Fibroblast of lung (primary cell): Measurements from ENCODE around the gene ATP2B3.

ENCODE experiments used
- EZH2 ChIP-seq: IDR thresholded peaks from 2 replicates; pipeline ENCODE4 v1.5.1; 2012; ENCODE audit warnings: low read length, control low read depth, mild to moderate bottlenecking; ENCODE audit errors: missing control alignments
- TF ChIP-seq, protein P1 (sequence below), 2 donors: IDR thresholded peaks in 1 of 2; conservative IDR thresholded peaks in 1 of 2; 1 replicate in 1 of 2; 2 replicates in 1 of 2; pipeline ENCODE4 v1.5.1; 2011 to 2012; ENCODE audit warnings: low read length in 2 of 2, control low read depth in 1 of 2, inconsistent platforms in 1 of 2, low read depth in 1 of 2, mild to moderate bottlenecking in 1 of 2

GRCh38 chrX:153623310-153624029 lies 106.0 kb downstream of the ATP2B3 start:
- TF ChIP-seq, protein P1, sequence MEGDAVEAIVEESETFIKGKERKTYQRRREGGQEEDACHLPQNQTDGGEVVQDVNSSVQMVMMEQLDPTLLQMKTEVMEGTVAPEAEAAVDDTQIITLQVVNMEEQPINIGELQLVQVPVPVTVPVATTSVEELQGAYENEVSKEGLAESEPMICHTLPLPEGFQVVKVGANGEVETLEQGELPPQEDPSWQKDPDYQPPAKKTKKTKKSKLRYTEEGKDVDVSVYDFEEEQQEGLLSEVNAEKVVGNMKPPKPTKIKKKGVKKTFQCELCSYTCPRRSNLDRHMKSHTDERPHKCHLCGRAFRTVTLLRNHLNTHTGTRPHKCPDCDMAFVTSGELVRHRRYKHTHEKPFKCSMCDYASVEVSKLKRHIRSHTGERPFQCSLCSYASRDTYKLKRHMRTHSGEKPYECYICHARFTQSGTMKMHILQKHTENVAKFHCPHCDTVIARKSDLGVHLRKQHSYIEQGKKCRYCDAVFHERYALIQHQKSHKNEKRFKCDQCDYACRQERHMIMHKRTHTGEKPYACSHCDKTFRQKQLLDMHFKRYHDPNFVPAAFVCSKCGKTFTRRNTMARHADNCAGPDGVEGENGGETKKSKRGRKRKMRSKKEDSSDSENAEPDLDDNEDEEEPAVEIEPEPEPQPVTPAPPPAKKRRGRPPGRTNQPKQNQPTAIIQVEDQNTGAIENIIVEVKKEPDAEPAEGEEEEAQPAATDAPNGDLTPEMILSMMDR (conservative IDR thresholded peaks at IDR 0.05 in 1 of 2, IDR thresholded peaks at IDR 0.05 in 1 of 2; ENCODE audit: low read depth in 1 of 2, low read length in 2 of 2), result no peak
- TF ChIP-seq EZH2, result no peak
